Activated CD4-positive, alpha-beta memory T cell treated with anti-CD3 and anti-CD28 coated beads, Interleukin-2, amount 10 ng/mL, durations not matched to agents 7 days and 5 days (primary cell): ENCODE results near the gene WEE1. TPM values are rescaled to one million over a fixed set of nuclear protein-coding genes. Genes with fewer than 3 reads are reported as not detected.

Experiments
- CTCF ChIA-PET: fragments of 350-600 bp; sonication (Branson Sonifier 250); formaldehyde crosslinking; loops from one replicate; lab custom pipeline; 2021; ENCODE audit warnings: antibody characterized with exemption, inconsistent platforms; lab: Charles Lee
- POLR2A ChIA-PET: fragments of 350-600 bp; sonication (Branson Sonifier 250); formaldehyde crosslinking; loops from one replicate; lab custom pipeline; 2021; ENCODE audit warnings: antibody characterized with exemption; lab: Charles Lee
- DNase-seq: peaks from one replicate; pipeline ENCODE4 v3.0.0-alpha.2; 2020
- H3K27ac Mint-ChIP-seq: one replicate; pipeline ENCODE4 v1.8.0; 2021; ENCODE audit warnings: mild to moderate bottlenecking, mixed read lengths
- H3K27me3 Mint-ChIP-seq: one replicate; pipeline ENCODE4 v1.8.0; 2021; ENCODE audit warnings: mixed read lengths
- H3K36me3 Mint-ChIP-seq: one replicate; pipeline ENCODE4 v1.8.0; 2021; ENCODE audit warnings: low read depth, mixed read lengths
- H3K4me1 Mint-ChIP-seq: one replicate; pipeline ENCODE4 v1.8.0; 2021; ENCODE audit warnings: mixed read lengths
- H3K4me3 Mint-ChIP-seq: one replicate; pipeline ENCODE4 v1.8.0; 2021; ENCODE audit warnings: mild to moderate bottlenecking, mixed read lengths
- H3K9me3 Mint-ChIP-seq: one replicate; pipeline ENCODE4 v1.8.0; 2021; ENCODE audit warnings: mixed read lengths
- total RNA-seq, 2 experiments: library from RNA; stranded (reverse); gene quantifications; one replicate each; pipeline ENCODE4 v1.2.3, GENCODE V29; 2021

WEE1 gene
- 10 to 100 TPM; 62.8 to 64.1 TPM for total RNA-seq

- peak within 1 kb of the TSS; percentile 98 for H3K4me3 Mint-ChIP-seq
- H3K9me3 Mint-ChIP-seq = no peaks in the 10 kb centered on the region
- H3K4me1 Mint-ChIP-seq = peaks cover 37% of the 10 kb centered on the region
- peaks cover 2% of the 10 kb centered on the region for H3K27me3 Mint-ChIP-seq
- ChIA-PET CTCF (interaction anchor here (0.9 to 2.3 kb wide), 8 partner anchors 7 to 186 kb away, joined by 3 to 15 read pairs (median 7); no protein-coding TSS in a partner anchor), POLR2A (interaction anchor here (0.7 to 6.0 kb wide), 27 partner anchors 8 to 1235 kb away, joined by 3 to 85 read pairs (median 7); partner anchors contain the start of genes AMPD3, EIF4G2, IPO7 and RNF141)
- peak within 1 kb of the TSS; percentile 83 for H3K27ac Mint-ChIP-seq
- DNase-seq = peak; percentile 98
- peaks cover 36% of the 10 kb centered on the region for H3K36me3 Mint-ChIP-seq
Measured at GRCh38 chr11:9573052-9573774, at the start of gene WEE1. Gene WEE1, plus strand, starts transcription at chr11:9573670. Its CDS starts 264 bp downstream, at chr11:9573934.

GRCh38 chr11:9524001-9524400 lies 49.5 kb upstream of the WEE1 start:
- Mint-ChIP-seq H3K27ac (no peak overlapping the region), H3K4me1 (no peaks in the 10 kb centered on the region), H3K9me3 (no peaks in the 10 kb centered on the region), H3K4me3 (no peak overlapping the region), H3K27me3 (no peaks in the 10 kb centered on the region), H3K36me3 (peaks cover 35% of the 10 kb centered on the region)
- CTCF ChIA-PET = interaction anchor here (0.7 to 1.0 kb wide), 2 partner anchors 11 to 81 kb away, joined by 3 to 4 read pairs; no protein-coding TSS in a partner anchor
- POLR2A ChIA-PET = no interaction called here
- DNase-seq = no peak

GRCh38 chr11:9525116-9525515 lies 48.4 kb upstream of the WEE1 start:
- POLR2A ChIA-PET = no interaction called here

GRCh38 chr11:9527481-9528135 lies 45.9 kb upstream of the WEE1 start:
- no peak overlapping the region for H3K27ac Mint-ChIP-seq
- no peak for DNase-seq
- no peaks in the 10 kb centered on the region for H3K4me1 Mint-ChIP-seq
- H3K36me3 Mint-ChIP-seq = peaks cover 30% of the 10 kb centered on the region
- no peaks in the 10 kb centered on the region for H3K27me3 Mint-ChIP-seq
- ChIA-PET CTCF (no interaction called here), POLR2A (interaction anchor here (1.7 kb wide), 1 partner anchor 46 kb away, joined by 4 read pairs; the partner anchor contains the start of gene WEE1)
- H3K9me3 Mint-ChIP-seq = no peaks in the 10 kb centered on the region
- H3K4me3 Mint-ChIP-seq = no peak overlapping the region

More at GRCh38 chr11:9525116-9525515, 48.4 kb upstream of the WEE1 start:
- DNase-seq = no peak
- H3K27me3 Mint-ChIP-seq = no peaks in the 10 kb centered on the region
- H3K4me1 Mint-ChIP-seq = no peaks in the 10 kb centered on the region
- no peak overlapping the region for H3K27ac Mint-ChIP-seq
- no peaks in the 10 kb centered on the region for H3K9me3 Mint-ChIP-seq
- H3K36me3 Mint-ChIP-seq = peaks cover 33% of the 10 kb centered on the region
- CTCF ChIA-PET = interaction anchor here (2.4 kb wide), 1 partner anchor 10 kb away, joined by 15 read pairs; no protein-coding TSS in a partner anchor
- no peak overlapping the region for H3K4me3 Mint-ChIP-seq

- Mint-ChIP-seq H3K9me3 (no peaks in the 10 kb centered on the region), H3K36me3 (peaks cover 27% of the 10 kb centered on the region), H3K27me3 (no peaks in the 10 kb centered on the region), H3K4me3 (no peak overlapping the region), H3K4me1 (no peaks in the 10 kb centered on the region), H3K27ac (no peak overlapping the region)
- ChIA-PET POLR2A (interaction anchor here (1.7 kb wide), 1 partner anchor 45 kb away, joined by 4 read pairs; the partner anchor contains the start of gene WEE1), CTCF (interaction anchor here (0.7 kb wide), 1 partner anchor 213 kb away, joined by 3 read pairs; no protein-coding TSS in a partner anchor)
- no peak for DNase-seq
Measured at GRCh38 chr11:9528136-9528501, 45.4 kb upstream of the WEE1 start.

GRCh38 chr11:9528573-9529333 lies 44.7 kb upstream of the WEE1 start:
- DNase-seq = no peak
- ChIA-PET POLR2A (interaction anchor here (1.7 kb wide), 1 partner anchor 45 kb away, joined by 4 read pairs; the partner anchor contains the start of gene WEE1), CTCF (interaction anchor here (0.7 to 0.9 kb wide), 3 partner anchors 12 to 213 kb away, joined by 3 to 4 read pairs (median 4); no protein-coding TSS in a partner anchor)
- peaks cover 26% of the 10 kb centered on the region for H3K36me3 Mint-ChIP-seq
- no peaks in the 10 kb centered on the region for H3K27me3 Mint-ChIP-seq
- H3K9me3 Mint-ChIP-seq = no peaks in the 10 kb centered on the region
- no peak overlapping the region for H3K27ac Mint-ChIP-seq
- H3K4me1 Mint-ChIP-seq = no peaks in the 10 kb centered on the region
- H3K4me3 Mint-ChIP-seq = no peak overlapping the region

GRCh38 chr11:9529334-9529650 lies 44.2 kb upstream of the WEE1 start:
- ChIA-PET CTCF (interaction anchor here (0.9 kb wide), 2 partner anchors 12 to 23 kb away, joined by 4 read pairs; no protein-coding TSS in a partner anchor), POLR2A (no interaction called here)
- no peaks in the 10 kb centered on the region for H3K27me3 Mint-ChIP-seq
- no peaks in the 10 kb centered on the region for H3K9me3 Mint-ChIP-seq
- H3K4me1 Mint-ChIP-seq = no peaks in the 10 kb centered on the region
- no peak for DNase-seq
- no peak overlapping the region for H3K4me3 Mint-ChIP-seq
- peaks cover 26% of the 10 kb centered on the region for H3K36me3 Mint-ChIP-seq
- no peak overlapping the region for H3K27ac Mint-ChIP-seq

- Mint-ChIP-seq H3K4me3 (no peak overlapping the region), H3K36me3 (peaks cover 21% of the 10 kb centered on the region), H3K9me3 (no peaks in the 10 kb centered on the region), H3K27me3 (no peaks in the 10 kb centered on the region), H3K27ac (no peak overlapping the region), H3K4me1 (no peaks in the 10 kb centered on the region)
- CTCF ChIA-PET = interaction anchor here (0.6 to 1.0 kb wide), 3 partner anchors 8 to 83 kb away, joined by 3 to 4 read pairs (median 3); no protein-coding TSS in a partner anchor
- POLR2A ChIA-PET = interaction anchor here (1.2 kb wide), 1 partner anchor 84 kb away, joined by 3 read pairs; no protein-coding TSS in a partner anchor
- DNase-seq = no peak
Measured at GRCh38 chr11:9530020-9530621, 43.3 kb upstream of the WEE1 start.

GRCh38 chr11:9530901-9531625 lies 42.4 kb upstream of the WEE1 start:
- CTCF ChIA-PET = interaction anchor here (1.0 kb wide), 1 partner anchor 82 kb away, joined by 3 read pairs; no protein-coding TSS in a partner anchor
- Mint-ChIP-seq H3K36me3 (peaks cover 16% of the 10 kb centered on the region), H3K4me1 (no peaks in the 10 kb centered on the region), H3K9me3 (no peaks in the 10 kb centered on the region), H3K4me3 (no peak overlapping the region), H3K27ac (no peak overlapping the region), H3K27me3 (no peaks in the 10 kb centered on the region)
- POLR2A ChIA-PET = interaction anchor here (1.2 kb wide), 1 partner anchor 83 kb away, joined by 3 read pairs; no protein-coding TSS in a partner anchor
- DNase-seq = no peak

GRCh38 chr11:9533058-9533457 lies 40.4 kb upstream of the WEE1 start:
- ChIA-PET POLR2A (interaction anchor here (2.5 kb wide), 1 partner anchor 80 kb away, joined by 14 read pairs; no protein-coding TSS in a partner anchor), CTCF (interaction anchor here (0.7 to 4.7 kb wide), 7 partner anchors 15 to 386 kb away, joined by 3 to 103 read pairs (median 20); no protein-coding TSS in a partner anchor)
- no peak for DNase-seq
- Mint-ChIP-seq H3K9me3 (no peaks in the 10 kb centered on the region), H3K27ac (no peak overlapping the region), H3K36me3 (peaks cover 5% of the 10 kb centered on the region), H3K27me3 (no peaks in the 10 kb centered on the region), H3K4me1 (no peaks in the 10 kb centered on the region), H3K4me3 (no peak overlapping the region)

GRCh38 chr11:9533736-9534473 lies 39.6 kb upstream of the WEE1 start:
- Mint-ChIP-seq H3K27me3 (no peaks in the 10 kb centered on the region), H3K36me3 (peaks cover 2% of the 10 kb centered on the region), H3K27ac (no peak overlapping the region), H3K9me3 (no peaks in the 10 kb centered on the region), H3K4me3 (no peak overlapping the region), H3K4me1 (no peaks in the 10 kb centered on the region)
- ChIA-PET POLR2A (interaction anchor here (1.6 to 2.5 kb wide), 2 partner anchors 79 to 215 kb away, joined by 7 to 14 read pairs; no protein-coding TSS in a partner anchor), CTCF (interaction anchor here (0.6 to 4.7 kb wide), 23 partner anchors 14 to 1547 kb away, joined by 3 to 103 read pairs (median 5); partner anchors contain the start of gene EIF3F)
- DNase-seq = no peak
